HG03378 (cell line): ENCODE measurements around the gene SLC12A8.
A peak's percentile ranks its signal among the peaks of the same experiment; 100 is the strongest.

Experiments used
- ATAC-seq: cut with Tn5 transposase; IDR thresholded peaks from one replicate; pipeline ENCODE4 v1.9.1; 2021; ENCODE audit warnings: mild to moderate bottlenecking, moderate library complexity; ENCODE audit not compliant: unreplicated experiment

The SLC12A8 gene

GRCh38 chr3:125186800-125187598 is 25.5 kb downstream of the SLC12A8 start:
- no peak for ATAC-seq

DNA sequence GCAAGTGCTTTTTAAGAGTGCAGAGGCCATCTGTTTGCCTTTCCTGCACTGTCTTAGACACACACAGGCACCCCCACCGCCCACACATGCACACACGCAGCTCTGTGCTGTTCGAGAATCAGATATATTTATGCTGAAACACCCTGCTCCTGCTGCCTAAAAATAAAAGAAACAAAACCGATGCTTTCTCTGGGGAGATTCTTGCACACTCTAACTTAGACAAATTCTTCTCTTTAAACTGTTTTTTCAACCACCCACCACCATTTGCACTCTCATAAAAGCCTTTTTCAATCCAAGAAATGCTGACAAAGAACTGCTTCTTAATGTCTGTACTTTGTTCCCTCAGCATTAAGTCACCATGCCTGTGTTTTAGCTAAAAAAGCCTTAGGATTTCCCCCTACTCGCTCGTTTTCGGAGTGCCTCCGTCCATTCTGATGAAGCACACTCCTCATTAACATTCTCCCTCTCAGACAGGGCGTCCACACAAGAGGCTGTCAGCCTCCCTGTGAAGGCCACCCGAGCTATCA is 26.2 kb downstream of the SLC12A8 start:
- ATAC-seq, result peak; percentile 67

DNA sequence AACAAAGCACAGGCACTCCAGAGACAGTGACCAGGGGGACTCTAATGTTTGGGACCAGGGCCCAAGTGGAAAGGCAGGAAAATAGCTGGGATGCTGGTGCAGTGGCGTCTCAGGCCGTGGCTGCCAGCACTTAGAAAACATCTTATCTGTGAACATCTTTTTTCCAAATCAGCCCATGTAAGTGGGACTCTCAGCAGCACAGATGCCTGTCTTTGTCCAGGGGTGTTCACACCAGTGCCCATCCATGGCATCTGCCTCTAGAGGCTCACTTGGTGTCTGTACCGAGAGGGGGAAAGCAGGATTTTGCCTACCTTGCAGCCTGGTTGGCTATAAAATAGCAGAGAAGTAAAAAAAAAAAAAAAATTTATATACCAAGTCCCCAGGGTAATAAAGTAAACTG is 26.7 kb downstream of the SLC12A8 start:
- ATAC-seq, result no peak

DNA sequence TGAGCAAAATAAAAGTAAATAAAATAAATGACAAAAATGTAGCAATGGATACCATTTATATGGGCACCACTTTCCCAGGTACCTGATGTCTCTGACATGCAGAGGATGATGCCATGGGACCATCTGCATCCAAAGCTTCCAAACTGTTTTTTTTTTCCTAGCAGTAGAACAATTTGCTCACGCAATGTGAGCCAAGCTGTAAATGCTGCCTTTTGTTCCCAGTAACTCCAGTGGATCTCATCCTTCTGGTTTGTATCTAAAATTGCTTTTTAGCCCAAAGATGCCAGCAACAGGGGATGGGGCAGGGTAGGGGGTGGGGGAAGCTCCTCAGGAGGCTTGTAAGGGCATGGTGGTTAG is 32.7 kb downstream of the SLC12A8 start:
- no peak for ATAC-seq

GRCh38 chr3:125179143-125179883 is 33.2 kb downstream of the SLC12A8 start:
- no peak for ATAC-seq

DNA sequence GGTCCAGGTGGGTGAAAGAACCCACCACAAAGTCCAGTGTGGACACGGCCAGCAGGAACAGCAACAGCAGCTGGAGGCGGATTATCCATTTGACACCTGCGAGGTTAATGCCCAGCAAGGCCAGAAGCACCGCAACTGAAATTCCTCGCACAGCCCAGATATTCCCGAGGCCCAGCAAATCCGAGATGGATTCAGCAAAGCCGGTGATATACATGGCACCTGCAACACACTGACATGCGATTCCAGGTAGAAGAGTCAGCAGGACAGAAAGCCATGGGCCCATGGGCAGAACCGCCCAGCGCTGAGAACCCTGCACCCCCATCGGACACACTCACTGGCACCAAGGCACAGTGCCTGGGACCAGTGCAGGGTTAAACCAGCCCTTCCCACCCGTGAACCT is 34.8 kb downstream of the SLC12A8 start:
- no peak for ATAC-seq

DNA sequence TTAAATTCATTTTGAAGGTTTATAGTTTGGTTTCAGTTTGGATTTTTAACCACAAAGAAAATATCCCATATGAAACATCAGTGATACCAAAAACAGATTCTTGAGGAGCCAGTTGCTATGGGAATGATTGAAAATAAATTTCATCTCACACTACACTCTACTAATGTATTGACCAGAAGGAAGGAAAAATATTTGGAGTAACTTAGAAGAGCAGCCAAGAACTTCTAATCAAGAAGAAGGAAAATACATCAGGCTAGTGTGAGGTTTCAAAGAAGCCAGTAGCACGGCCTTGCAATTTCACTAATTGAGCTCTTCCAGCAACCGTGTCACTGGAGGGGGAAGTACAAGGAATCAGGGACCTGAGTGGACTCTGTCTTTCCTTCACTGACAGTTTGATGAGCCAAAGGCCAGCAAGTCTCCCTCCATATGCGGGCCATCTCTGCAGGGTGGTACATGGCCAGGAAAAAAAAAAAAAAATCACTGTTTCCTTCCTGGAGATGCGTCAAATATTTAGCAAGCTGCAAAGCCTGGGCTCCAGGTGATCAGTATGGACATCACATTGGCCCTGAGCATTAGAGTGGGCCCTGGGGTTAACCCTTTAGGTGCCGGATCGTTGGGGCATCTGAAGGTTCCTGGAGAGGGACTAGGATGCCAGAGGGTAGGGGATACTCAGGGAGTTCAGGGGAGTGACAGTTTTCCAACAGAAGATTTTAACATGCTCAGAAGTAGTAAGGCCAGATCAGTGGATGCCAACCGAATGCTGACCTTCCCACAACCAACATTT is 37.1 kb downstream of the SLC12A8 start:
- ATAC-seq, result no peak

- no peak for ATAC-seq
Measured at GRCh38 chr3:125172346-125172745, 40.2 kb downstream of the SLC12A8 start.

GRCh38 chr3:125168711-125169393 is 43.7 kb downstream of the SLC12A8 start:
- ATAC-seq, result no peak

DNA sequence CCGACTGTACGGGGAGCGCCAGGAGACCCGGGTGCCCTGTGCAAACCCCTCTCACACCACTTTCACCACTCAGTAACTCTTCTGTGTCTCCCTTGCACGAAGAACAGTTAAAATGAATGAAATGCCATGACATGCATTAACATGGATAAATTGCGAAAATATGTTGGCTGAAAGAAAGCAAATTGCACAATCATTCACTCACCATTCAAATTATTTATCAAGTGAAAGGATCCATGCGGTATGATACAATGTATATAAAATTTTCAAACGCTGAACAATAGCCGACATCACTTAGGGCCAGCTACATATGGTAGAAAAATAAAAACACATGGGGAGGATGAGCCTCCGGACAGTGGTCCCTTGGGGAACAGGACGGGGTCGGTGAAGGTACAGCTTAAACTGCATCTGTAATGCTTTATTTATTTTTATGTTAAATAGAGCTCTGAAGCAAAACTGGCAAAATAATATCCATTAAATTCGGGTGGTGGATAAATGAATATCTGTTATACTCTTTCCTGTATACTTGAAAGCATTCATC is 45.9 kb downstream of the SLC12A8 start:
- ATAC-seq, result no peak

- no peak for ATAC-seq
Measured at GRCh38 chr3:125165948-125166553, 46.5 kb downstream of the SLC12A8 start.

DNA sequence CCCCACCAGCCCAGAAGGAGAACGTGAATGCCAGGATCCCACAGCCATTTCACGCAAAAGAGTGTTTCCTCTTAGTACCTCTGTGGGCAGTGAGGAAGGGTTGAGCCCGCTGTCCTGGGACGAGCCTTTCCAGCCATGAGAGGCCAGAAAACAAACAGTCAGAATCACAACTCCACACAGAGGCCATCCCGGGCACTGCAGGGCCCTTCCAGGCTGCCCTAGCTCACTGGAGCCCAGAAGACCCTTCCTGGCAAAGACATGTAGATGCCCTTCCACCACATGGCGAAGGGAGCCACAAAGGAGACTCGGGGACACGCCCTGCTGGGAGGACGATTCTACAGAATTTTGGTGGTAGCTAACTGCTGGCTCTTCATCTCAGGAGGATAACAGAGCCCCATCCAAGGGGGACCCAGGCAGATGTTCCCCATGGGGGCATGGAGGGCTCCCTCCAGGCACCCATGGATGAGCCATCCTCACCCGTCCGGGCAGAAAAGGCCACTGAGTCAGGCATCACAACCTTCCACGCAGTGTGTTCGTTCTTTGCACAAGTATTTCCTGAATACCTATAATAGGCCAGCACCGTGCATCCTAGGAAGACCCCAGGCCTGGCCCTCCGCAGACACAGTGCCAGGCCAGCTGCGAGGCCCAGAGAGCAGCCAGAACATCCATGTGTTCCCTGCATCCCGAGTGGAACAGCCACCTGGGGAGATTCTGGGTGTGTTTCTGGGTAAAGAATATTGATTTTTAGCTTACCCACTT is 47.2 kb downstream of the SLC12A8 start:
- ATAC-seq, result no peak

DNA sequence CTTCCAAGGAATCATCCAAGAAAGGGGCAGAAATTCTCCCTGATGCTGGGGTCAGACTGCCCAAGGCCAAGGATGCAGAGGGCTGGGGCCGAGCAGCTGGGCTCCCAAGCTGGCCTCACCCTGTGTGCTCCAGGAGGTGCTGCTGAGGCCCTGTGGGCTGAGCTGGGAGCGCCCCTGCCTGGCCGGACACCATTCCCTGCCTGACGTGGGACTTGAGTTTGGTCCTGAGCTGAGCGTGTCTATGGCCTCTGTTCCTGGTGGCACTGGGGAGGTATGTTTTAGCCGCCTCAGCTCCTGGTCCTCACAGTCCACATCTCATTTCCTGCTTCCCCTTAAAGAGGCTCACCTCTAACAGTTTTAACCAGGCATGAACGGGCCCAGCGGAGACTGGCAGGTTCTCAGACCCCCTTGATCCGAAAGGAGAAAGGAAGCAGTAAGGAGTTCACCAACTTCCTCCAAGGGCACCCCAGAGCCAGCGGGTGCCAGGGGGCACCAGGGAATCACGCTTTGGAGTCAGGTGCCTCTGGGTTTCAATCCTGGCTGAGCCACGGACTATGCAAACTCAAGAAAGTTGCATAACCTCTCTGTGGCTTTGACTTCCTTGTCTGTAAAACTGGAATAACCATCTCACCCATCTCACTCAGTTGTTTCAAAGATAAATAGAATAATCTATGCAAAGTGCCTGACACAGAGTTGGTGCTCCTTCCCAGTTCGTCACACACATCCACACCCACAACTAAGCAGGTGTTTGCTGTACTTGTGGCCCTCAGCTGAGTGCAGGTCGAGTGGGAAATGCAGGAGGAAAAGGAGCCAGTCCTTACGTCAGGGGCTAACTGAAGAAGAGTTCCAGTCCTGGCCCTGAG is 48.6 kb downstream of the SLC12A8 start:
- no peak for ATAC-seq

- ATAC-seq, result no peak
Measured at GRCh38 chr3:125161607-125162219, 50.8 kb downstream of the SLC12A8 start.

DNA sequence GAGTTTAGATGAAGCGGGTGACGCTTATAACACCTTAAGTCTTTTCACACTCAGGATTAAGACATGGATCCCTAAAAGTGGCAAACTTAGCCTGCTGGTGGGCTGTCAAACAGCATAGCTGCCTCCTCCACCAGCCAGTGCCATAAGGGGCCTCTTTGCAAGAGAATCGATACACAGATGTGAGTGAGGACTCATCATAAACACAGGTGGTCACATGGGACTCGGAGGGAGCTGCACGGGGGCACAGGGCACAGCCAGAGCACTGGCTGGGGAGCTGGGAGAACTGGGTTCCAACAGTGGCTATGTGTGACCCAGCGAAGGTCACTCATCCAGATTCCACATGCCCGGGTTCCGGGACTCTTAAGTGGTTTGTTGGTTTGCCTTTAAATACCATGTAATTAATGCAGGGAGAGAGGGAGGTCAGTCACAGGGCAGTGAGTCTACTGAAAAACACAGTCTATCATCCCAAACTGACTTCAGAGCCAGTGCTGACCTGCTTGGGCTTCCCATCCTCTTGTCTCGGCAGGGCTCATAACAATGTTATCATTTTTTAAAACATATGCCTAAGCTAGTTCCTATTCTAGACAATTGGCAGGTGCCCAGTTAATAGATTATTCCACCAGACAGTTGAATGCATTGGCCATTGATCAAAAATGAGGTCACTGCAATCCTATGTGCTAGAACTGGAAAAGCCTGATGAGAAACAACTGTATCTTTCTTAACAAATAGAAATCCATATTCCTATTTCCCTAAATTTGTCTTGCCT is 51.8 kb downstream of the SLC12A8 start:
- no peak for ATAC-seq

DNA sequence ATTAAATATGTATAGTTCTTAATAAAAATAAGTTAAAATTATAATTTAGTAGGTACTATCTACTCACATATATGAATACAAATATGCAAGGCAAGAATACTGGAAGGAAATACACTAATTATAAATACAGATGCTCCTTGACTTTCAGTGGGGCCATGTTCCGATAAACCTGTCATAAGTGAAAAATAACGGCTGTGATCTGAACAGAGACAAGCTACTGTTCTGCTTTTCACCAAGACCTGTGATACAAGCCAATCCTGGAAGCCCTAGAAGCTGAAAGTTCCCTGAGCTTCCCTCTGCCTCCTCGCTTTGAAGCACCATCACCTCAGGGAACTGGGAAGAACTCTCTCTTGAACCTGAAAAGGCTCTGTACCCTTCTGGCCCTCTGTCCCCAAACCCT is 55.4 kb downstream of the SLC12A8 start:
- no peak for ATAC-seq

DNA sequence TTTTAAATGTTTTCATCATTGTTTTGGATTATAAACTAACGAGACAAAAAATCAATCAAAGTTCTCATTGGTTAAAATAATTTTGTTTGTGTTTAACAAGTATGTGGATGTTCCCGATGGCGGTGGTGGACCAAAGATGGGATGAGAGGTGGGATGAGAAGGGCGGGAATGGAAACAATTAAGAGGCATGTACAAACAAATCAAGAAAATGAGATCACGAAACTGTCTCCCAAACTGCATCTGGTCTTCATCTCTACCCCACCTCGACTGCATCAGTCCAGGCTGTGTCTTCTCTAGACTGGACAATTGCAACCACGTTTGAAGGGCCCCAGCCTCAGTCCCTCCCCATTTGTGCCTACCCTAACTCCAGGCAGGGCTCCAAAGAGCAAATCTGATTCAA is 56.1 kb downstream of the SLC12A8 start:
- ATAC-seq, result no peak
